Measurements from ENCODE around the gene KLHDC7A. TPM values are rescaled to one million over a fixed set of nuclear protein-coding genes. Genes with fewer than 3 reads are reported as not detected.

The KLHDC7A gene
- total RNA-seq, 1 experiment from 2014 or later: not detected

GRCh38 chr1:18508084-18508483 is 27.4 kb downstream of the KLHDC7A start:
- Histone ChIP-seq H4K20me1 (ENCODE audit: insufficient read depth, low read depth, low read length) (no peaks in the 10 kb centered on the region), H3K27ac (ENCODE audit: low read length) (no peak overlapping the region), H3K4me2 (ENCODE audit: low read depth, low read length, poor library complexity, severe bottlenecking) (no peak overlapping the region), H3K9ac (ENCODE audit: low read length) (no peak overlapping the region), H3K4me1 (ENCODE audit: low read length) (no peaks in the 10 kb centered on the region), H2AFZ (ENCODE audit: low read length) (no peak overlapping the region), H3K79me2 (ENCODE audit: low read length) (no peaks in the 10 kb centered on the region), H3K9me3 (ENCODE audit: low read length) (no peaks in the 10 kb centered on the region), H3K9me2 (replicated peaks; ENCODE audit: insufficient read depth, low read length) (no peaks in the 10 kb centered on the region), H3K4me3 (ENCODE audit: low read length) (no peak overlapping the region), H3K27me3 (ENCODE audit: low read length) (no peaks in the 10 kb centered on the region), H3K36me3 (ENCODE audit: insufficient read depth, low read length) (no peaks in the 10 kb centered on the region)
- no peak for DNase-seq

- no peaks in the 10 kb centered on the region for H3K9me3 ChIP-seq (ENCODE audit: low read length)
- H2AFZ ChIP-seq (ENCODE audit: low read length): no peak overlapping the region
- no peaks in the 10 kb centered on the region for H3K4me1 ChIP-seq (ENCODE audit: low read length)
- H4K20me1 ChIP-seq (ENCODE audit: insufficient read depth, low read depth, low read length): no peaks in the 10 kb centered on the region
- no peaks in the 10 kb centered on the region for H3K36me3 ChIP-seq (ENCODE audit: insufficient read depth, low read length)
- H3K9ac ChIP-seq (ENCODE audit: low read length): no peak overlapping the region
- no peak overlapping the region for H3K4me3 ChIP-seq (ENCODE audit: low read length)
- no peak overlapping the region for H3K27ac ChIP-seq (ENCODE audit: low read length)
- no peaks in the 10 kb centered on the region for H3K27me3 ChIP-seq (ENCODE audit: low read length)
- no peaks in the 10 kb centered on the region for H3K79me2 ChIP-seq (ENCODE audit: low read length)
- H3K4me2 ChIP-seq (ENCODE audit: low read depth, low read length, poor library complexity, severe bottlenecking): no peak overlapping the region
- no peaks in the 10 kb centered on the region for H3K9me2 ChIP-seq (replicated peaks; ENCODE audit: insufficient read depth, low read length)
- no peak for DNase-seq
Measured at GRCh38 chr1:18511149-18511873, 30.6 kb downstream of the KLHDC7A start.

GRCh38 chr1:18511874-18512150 is 31.1 kb downstream of the KLHDC7A start:
- H3K79me2 ChIP-seq (ENCODE audit: low read length): no peaks in the 10 kb centered on the region

GRCh38 chr1:18512883-18513282 is 32.2 kb downstream of the KLHDC7A start:
- Histone ChIP-seq H3K36me3 (ENCODE audit: insufficient read depth, low read length) (no peaks in the 10 kb centered on the region), H2AFZ (ENCODE audit: low read length) (no peak overlapping the region), H3K27ac (ENCODE audit: low read length) (no peak overlapping the region), H3K9ac (ENCODE audit: low read length) (no peak overlapping the region), H3K79me2 (ENCODE audit: low read length) (no peaks in the 10 kb centered on the region), H3K27me3 (ENCODE audit: low read length) (no peaks in the 10 kb centered on the region), H3K4me3 (ENCODE audit: low read length) (no peak overlapping the region), H3K4me1 (ENCODE audit: low read length) (no peaks in the 10 kb centered on the region), H3K9me2 (replicated peaks; ENCODE audit: insufficient read depth, low read length) (no peaks in the 10 kb centered on the region), H3K4me2 (ENCODE audit: low read depth, low read length, poor library complexity, severe bottlenecking) (no peak overlapping the region), H4K20me1 (ENCODE audit: insufficient read depth, low read depth, low read length) (no peaks in the 10 kb centered on the region), H3K9me3 (ENCODE audit: low read length) (no peaks in the 10 kb centered on the region)
- DNase-seq: no peak

More at GRCh38 chr1:18511874-18512150, 31.1 kb downstream of the KLHDC7A start:
- Histone ChIP-seq H4K20me1 (ENCODE audit: insufficient read depth, low read depth, low read length) (no peaks in the 10 kb centered on the region), H3K27me3 (ENCODE audit: low read length) (no peaks in the 10 kb centered on the region), H3K4me3 (ENCODE audit: low read length) (no peak overlapping the region), H3K27ac (ENCODE audit: low read length) (no peak overlapping the region), H3K4me2 (ENCODE audit: low read depth, low read length, poor library complexity, severe bottlenecking) (no peak overlapping the region), H3K36me3 (ENCODE audit: insufficient read depth, low read length) (no peaks in the 10 kb centered on the region), H3K9ac (ENCODE audit: low read length) (no peak overlapping the region), H2AFZ (ENCODE audit: low read length) (no peak overlapping the region), H3K9me3 (ENCODE audit: low read length) (no peaks in the 10 kb centered on the region), H3K4me1 (ENCODE audit: low read length) (no peaks in the 10 kb centered on the region), H3K9me2 (replicated peaks; ENCODE audit: insufficient read depth, low read length) (no peaks in the 10 kb centered on the region)
- DNase-seq: no peak

GRCh38 chr1:18513995-18514394 is 33.3 kb downstream of the KLHDC7A start:
- no peaks in the 10 kb centered on the region for H3K27me3 ChIP-seq (ENCODE audit: low read length)
- no peak overlapping the region for H3K27ac ChIP-seq (ENCODE audit: low read length)
- H3K4me3 ChIP-seq (ENCODE audit: low read length): no peak overlapping the region
- no peaks in the 10 kb centered on the region for H3K36me3 ChIP-seq (ENCODE audit: insufficient read depth, low read length)
- H3K9me3 ChIP-seq (ENCODE audit: low read length): no peaks in the 10 kb centered on the region
- no peaks in the 10 kb centered on the region for H3K79me2 ChIP-seq (ENCODE audit: low read length)
- H3K4me1 ChIP-seq (ENCODE audit: low read length): no peaks in the 10 kb centered on the region
- H3K9me2 ChIP-seq (replicated peaks; ENCODE audit: insufficient read depth, low read length): no peaks in the 10 kb centered on the region
- H3K9ac ChIP-seq (ENCODE audit: low read length): no peak overlapping the region
- H3K4me2 ChIP-seq (ENCODE audit: low read depth, low read length, poor library complexity, severe bottlenecking): no peak overlapping the region
- H2AFZ ChIP-seq (ENCODE audit: low read length): no peak overlapping the region
- H4K20me1 ChIP-seq (ENCODE audit: insufficient read depth, low read depth, low read length): no peaks in the 10 kb centered on the region
- DNase-seq: no peak

- no peak overlapping the region for H3K9ac ChIP-seq (ENCODE audit: low read length)
- no peak overlapping the region for H3K4me2 ChIP-seq (ENCODE audit: low read depth, low read length, poor library complexity, severe bottlenecking)
- H3K27ac ChIP-seq (ENCODE audit: low read length): no peak overlapping the region
- H3K4me3 ChIP-seq (ENCODE audit: low read length): no peak overlapping the region
- no peaks in the 10 kb centered on the region for H3K79me2 ChIP-seq (ENCODE audit: low read length)
- H4K20me1 ChIP-seq (ENCODE audit: insufficient read depth, low read depth, low read length): no peaks in the 10 kb centered on the region
- no peak for DNase-seq
- no peaks in the 10 kb centered on the region for H3K4me1 ChIP-seq (ENCODE audit: low read length)
- H3K9me3 ChIP-seq (ENCODE audit: low read length): no peaks in the 10 kb centered on the region
- no peaks in the 10 kb centered on the region for H3K36me3 ChIP-seq (ENCODE audit: insufficient read depth, low read length)
- H3K27me3 ChIP-seq (ENCODE audit: low read length): no peaks in the 10 kb centered on the region
- H2AFZ ChIP-seq (ENCODE audit: low read length): no peak overlapping the region
- H3K9me2 ChIP-seq (replicated peaks; ENCODE audit: insufficient read depth, low read length): no peaks in the 10 kb centered on the region
Measured at GRCh38 chr1:18515120-18515667, 34.5 kb downstream of the KLHDC7A start.

GRCh38 chr1:18516473-18516872 is 35.7 kb downstream of the KLHDC7A start:
- no peaks in the 10 kb centered on the region for H3K36me3 ChIP-seq (ENCODE audit: insufficient read depth, low read length)
- H3K4me1 ChIP-seq (ENCODE audit: low read length): no peaks in the 10 kb centered on the region
- DNase-seq: no peak
- no peaks in the 10 kb centered on the region for H3K9me2 ChIP-seq (replicated peaks; ENCODE audit: insufficient read depth, low read length)
- H3K4me3 ChIP-seq (ENCODE audit: low read length): no peak overlapping the region
- H3K27ac ChIP-seq (ENCODE audit: low read length): no peak overlapping the region
- no peak overlapping the region for H3K4me2 ChIP-seq (ENCODE audit: low read depth, low read length, poor library complexity, severe bottlenecking)
- H3K27me3 ChIP-seq (ENCODE audit: low read length): no peaks in the 10 kb centered on the region
- H3K9ac ChIP-seq (ENCODE audit: low read length): no peak overlapping the region
- H4K20me1 ChIP-seq (ENCODE audit: insufficient read depth, low read depth, low read length): no peaks in the 10 kb centered on the region
- H2AFZ ChIP-seq (ENCODE audit: low read length): no peak overlapping the region
- H3K79me2 ChIP-seq (ENCODE audit: low read length): no peaks in the 10 kb centered on the region
- no peaks in the 10 kb centered on the region for H3K9me3 ChIP-seq (ENCODE audit: low read length)

- Histone ChIP-seq H4K20me1 (ENCODE audit: insufficient read depth, low read depth, low read length) (no peaks in the 10 kb centered on the region), H3K9me2 (replicated peaks; ENCODE audit: insufficient read depth, low read length) (no peaks in the 10 kb centered on the region), H3K36me3 (ENCODE audit: insufficient read depth, low read length) (no peaks in the 10 kb centered on the region), H2AFZ (ENCODE audit: low read length) (no peak overlapping the region), H3K9me3 (ENCODE audit: low read length) (no peaks in the 10 kb centered on the region), H3K9ac (ENCODE audit: low read length) (no peak overlapping the region), H3K79me2 (ENCODE audit: low read length) (no peaks in the 10 kb centered on the region), H3K27me3 (ENCODE audit: low read length) (no peaks in the 10 kb centered on the region), H3K4me1 (ENCODE audit: low read length) (no peaks in the 10 kb centered on the region), H3K4me3 (ENCODE audit: low read length) (no peak overlapping the region), H3K4me2 (ENCODE audit: low read depth, low read length, poor library complexity, severe bottlenecking) (no peak overlapping the region), H3K27ac (ENCODE audit: low read length) (no peak overlapping the region)
- DNase-seq: no peak
Measured at GRCh38 chr1:18526436-18527275, 45.9 kb downstream of the KLHDC7A start.

All from Karpas-422 (cell line).